KMS-11 (cell line): ENCODE data around the gene ASCL2.

ENCODE experiments used
- H2AFZ ChIP-seq: fragments of 200-600 bp; sonication (generic); 2 replicates; pipeline ENCODE4 v1.6.1; 2016; ENCODE audit warnings: antibody characterized with exemption, mixed run types, low read depth
- H3K27ac ChIP-seq: fragments of 200-600 bp; sonication (generic); 2 replicates; pipeline ENCODE4 v1.6.1; 2016; ENCODE audit warnings: mild to moderate bottlenecking, mixed run types
- H3K27me3 ChIP-seq: fragments of 200-600 bp; sonication (generic); 2 replicates; pipeline ENCODE4 v1.6.1; 2017; ENCODE audit warnings: mild to moderate bottlenecking, low read depth, mixed run types, moderate library complexity; ENCODE audit not compliant: insufficient read depth
- H3K36me3 ChIP-seq: fragments of 200-600 bp; sonication (generic); 2 replicates; pipeline ENCODE4 v1.6.1; 2017; ENCODE audit warnings: mild to moderate bottlenecking, mixed run types; ENCODE audit not compliant: insufficient read depth
- H3K4me1 ChIP-seq: fragments of 200-600 bp; sonication (generic); 2 replicates; pipeline ENCODE4 v1.6.1; 2016; ENCODE audit warnings: mild to moderate bottlenecking, low read depth, mixed run types; ENCODE audit not compliant: poor library complexity, severe bottlenecking
- H3K4me2 ChIP-seq: fragments of 200-600 bp; sonication (generic); 2 replicates; pipeline ENCODE4 v1.7.0; 2016; ENCODE audit warnings: mild to moderate bottlenecking, mixed run types
- H3K4me3 ChIP-seq: fragments of 200-600 bp; sonication (generic); IDR thresholded peaks from 2 replicates; pipeline ENCODE4 v1.6.1; 2017; ENCODE audit warnings: low read depth, low read length, mixed read lengths; ENCODE audit not compliant: insufficient read depth
- H3K79me2 ChIP-seq: fragments of 200-600 bp; sonication (generic); 2 replicates; pipeline ENCODE4 v1.6.1; 2016; ENCODE audit warnings: low read depth, mixed run types; ENCODE audit not compliant: insufficient read depth
- H3K9ac ChIP-seq: fragments of 200-600 bp; sonication (generic); 2 replicates; pipeline ENCODE4 v1.6.1; 2016; ENCODE audit warnings: mild to moderate bottlenecking, mixed run types
- H4K20me1 ChIP-seq: fragments of 200-600 bp; sonication (generic); 2 replicates; pipeline ENCODE4 v1.6.1; 2016; ENCODE audit warnings: mild to moderate bottlenecking, mixed run types; ENCODE audit not compliant: insufficient read depth
- TF ChIP-seq, protein P1 (sequence below): fragments of 200-600 bp; sonication (generic); conservative IDR thresholded peaks from 2 replicates; pipeline ENCODE4 v1.6.1; 2017; ENCODE audit warnings: low read depth, mild to moderate bottlenecking, antibody characterized with exemption, low read length, moderate library complexity, mixed read lengths

Gene ASCL2

DNA sequence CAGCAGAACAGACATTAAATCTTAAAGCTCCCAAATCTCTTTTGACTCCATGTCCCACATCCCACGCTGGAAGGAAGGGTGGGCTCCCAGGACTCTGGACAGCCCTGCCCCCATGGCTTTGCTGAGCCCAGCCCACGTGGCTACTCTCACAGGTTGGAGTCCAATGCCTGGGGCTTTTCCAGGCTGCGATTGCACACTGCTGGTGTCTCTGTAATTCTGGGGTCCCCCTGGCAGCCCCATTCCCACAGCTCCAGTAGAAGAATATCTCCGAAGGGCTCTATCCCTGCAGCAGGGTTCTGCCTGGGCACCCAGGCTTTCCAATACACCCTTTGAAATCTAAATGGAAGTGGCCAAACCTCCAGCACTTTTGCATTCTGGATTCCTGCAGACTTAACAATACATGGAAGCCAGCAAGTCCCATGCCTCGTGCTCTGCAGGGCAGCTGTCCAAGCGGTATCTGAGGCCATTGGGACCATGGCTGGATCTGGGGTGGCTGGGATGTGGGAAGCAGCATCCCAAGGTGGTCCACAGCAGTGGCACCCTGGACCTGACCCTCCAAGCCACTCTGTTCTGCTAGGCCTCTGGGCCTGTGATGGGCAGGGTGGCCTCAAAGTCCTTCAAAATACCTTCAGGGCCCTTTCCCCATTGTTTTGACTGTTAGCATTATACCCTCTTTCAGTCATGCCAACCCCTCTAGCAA, 50.9 kb downstream of the ASCL2 start:
- H3K36me3 ChIP-seq, result no peaks in the 10 kb centered on the region
- H4K20me1 ChIP-seq, result no peaks in the 10 kb centered on the region
- no peak overlapping the region for H3K4me2 ChIP-seq
- peaks cover 54% of the 10 kb centered on the region for H3K27me3 ChIP-seq
- no peak overlapping the region for H3K4me3 ChIP-seq
- H3K9ac ChIP-seq, result no peak overlapping the region
- H2AFZ ChIP-seq, result no peak overlapping the region
- H3K4me1 ChIP-seq, result no peaks in the 10 kb centered on the region
- H3K79me2 ChIP-seq, result no peaks in the 10 kb centered on the region
- H3K27ac ChIP-seq, result no peak overlapping the region
- TF ChIP-seq, protein P1, sequence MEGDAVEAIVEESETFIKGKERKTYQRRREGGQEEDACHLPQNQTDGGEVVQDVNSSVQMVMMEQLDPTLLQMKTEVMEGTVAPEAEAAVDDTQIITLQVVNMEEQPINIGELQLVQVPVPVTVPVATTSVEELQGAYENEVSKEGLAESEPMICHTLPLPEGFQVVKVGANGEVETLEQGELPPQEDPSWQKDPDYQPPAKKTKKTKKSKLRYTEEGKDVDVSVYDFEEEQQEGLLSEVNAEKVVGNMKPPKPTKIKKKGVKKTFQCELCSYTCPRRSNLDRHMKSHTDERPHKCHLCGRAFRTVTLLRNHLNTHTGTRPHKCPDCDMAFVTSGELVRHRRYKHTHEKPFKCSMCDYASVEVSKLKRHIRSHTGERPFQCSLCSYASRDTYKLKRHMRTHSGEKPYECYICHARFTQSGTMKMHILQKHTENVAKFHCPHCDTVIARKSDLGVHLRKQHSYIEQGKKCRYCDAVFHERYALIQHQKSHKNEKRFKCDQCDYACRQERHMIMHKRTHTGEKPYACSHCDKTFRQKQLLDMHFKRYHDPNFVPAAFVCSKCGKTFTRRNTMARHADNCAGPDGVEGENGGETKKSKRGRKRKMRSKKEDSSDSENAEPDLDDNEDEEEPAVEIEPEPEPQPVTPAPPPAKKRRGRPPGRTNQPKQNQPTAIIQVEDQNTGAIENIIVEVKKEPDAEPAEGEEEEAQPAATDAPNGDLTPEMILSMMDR, result no peak
